Osteoblast (primary cell): ENCODE results near the gene PCDH8. TPM values are rescaled to one million over a fixed set of nuclear protein-coding genes. Genes with fewer than 3 reads are reported as not detected.

ENCODE experiments used
- DNase-seq: peaks from one replicate; pipeline ENCODE4 v3.0.0; 2011; ENCODE audit warnings: low spot score, mixed read lengths; ENCODE audit not compliant: insufficient read length; ENCODE audit errors: missing footprints
- H2AFZ ChIP-seq: 2 replicates; pipeline ENCODE4 v1.6.0; 2011; ENCODE audit warnings: mild to moderate bottlenecking, low read length
- H3K27ac ChIP-seq: 2 replicates; pipeline ENCODE4 v1.5.1; 2011; ENCODE audit warnings: mild to moderate bottlenecking, low read depth, low read length, moderate library complexity
- H3K27me3 ChIP-seq: 2 replicates; pipeline ENCODE4 v1.6.0; 2012; ENCODE audit warnings: mild to moderate bottlenecking, control low read depth, inconsistent platforms, low read length, moderate library complexity; ENCODE audit not compliant: insufficient read depth
- H3K36me3 ChIP-seq: 2 replicates; pipeline ENCODE4 v1.5.1; 2011; ENCODE audit warnings: mild to moderate bottlenecking, low read length, control low read depth, moderate library complexity; ENCODE audit not compliant: insufficient read depth
- H3K4me1 ChIP-seq: 2 replicates; pipeline ENCODE4 v1.5.1; 2011; ENCODE audit warnings: mild to moderate bottlenecking, low read length, control low read depth, moderate library complexity; ENCODE audit not compliant: insufficient read depth
- H3K4me2 ChIP-seq: 2 replicates; pipeline ENCODE4 v1.6.0; 2011; ENCODE audit warnings: mild to moderate bottlenecking, low read length; ENCODE audit not compliant: insufficient read depth
- H3K4me3 ChIP-seq: fragments of 200-600 bp; sonication (generic); 3 replicates; pipeline ENCODE4 v1.5.1; 2012; ENCODE audit warnings: mild to moderate bottlenecking, low read length, inconsistent platforms; ENCODE audit not compliant: insufficient read depth
- H3K79me2 ChIP-seq: 2 replicates; pipeline ENCODE4 v1.6.0; 2012; ENCODE audit warnings: mild to moderate bottlenecking, low read length, control low read depth, inconsistent platforms; ENCODE audit not compliant: insufficient read depth
- H3K9me3 ChIP-seq: 2 replicates; pipeline ENCODE4 v1.5.1; 2011; ENCODE audit warnings: low read depth, low read length, control low read depth
- H4K20me1 ChIP-seq: 2 replicates; pipeline ENCODE4 v1.6.0; 2012; ENCODE audit warnings: mild to moderate bottlenecking, low read length, control low read depth; ENCODE audit not compliant: insufficient read depth
- CTCF ChIP-seq: IDR thresholded peaks from 2 replicates; pipeline ENCODE4 v1.5.1; 2011; ENCODE audit warnings: mild to moderate bottlenecking, low read depth, low read length, moderate library complexity; ENCODE audit errors: extremely low read depth
- total RNA-seq: library from RNA; depleted of rRNA; stranded (reverse); fragments of >200 nt; gene quantifications from 2 replicates; pipeline ENCODE4 v1.2.3, GENCODE V29; 2012

PCDH8 gene
- total RNA-seq, 1 donor = not detected

- no peak overlapping the region for H2AFZ ChIP-seq
- no peak overlapping the region for H3K4me3 ChIP-seq
- no peak for TF ChIP-seq CTCF
- no peaks in the 10 kb centered on the region for H3K9me3 ChIP-seq
- H3K36me3 ChIP-seq = no peaks in the 10 kb centered on the region
- H3K4me2 ChIP-seq = no peak overlapping the region
- no peaks in the 10 kb centered on the region for H3K4me1 ChIP-seq
- H3K79me2 ChIP-seq = no peaks in the 10 kb centered on the region
- no peaks in the 10 kb centered on the region for H4K20me1 ChIP-seq
- no peak overlapping the region for H3K27ac ChIP-seq
- DNase-seq = no peak
- peaks cover 64% of the 10 kb centered on the region for H3K27me3 ChIP-seq
Measured at GRCh38 chr13:52847682-52848432, 583 bp downstream of the PCDH8 start.

GRCh38 chr13:52847322-52847681, 1.1 kb downstream of the PCDH8 start:
- H3K9me3 ChIP-seq = no peaks in the 10 kb centered on the region
- DNase-seq = no peak
- no peaks in the 10 kb centered on the region for H3K4me1 ChIP-seq
- no peaks in the 10 kb centered on the region for H3K79me2 ChIP-seq
- no peak overlapping the region for H3K27ac ChIP-seq
- H3K4me2 ChIP-seq = no peak overlapping the region
- no peaks in the 10 kb centered on the region for H4K20me1 ChIP-seq
- no peak for TF ChIP-seq CTCF
- H3K36me3 ChIP-seq = no peaks in the 10 kb centered on the region
- no peak overlapping the region for H3K4me3 ChIP-seq
- peaks cover 64% of the 10 kb centered on the region for H3K27me3 ChIP-seq
- no peak overlapping the region for H2AFZ ChIP-seq

- Histone ChIP-seq H3K4me2 (no peak overlapping the region), H3K9me3 (no peaks in the 10 kb centered on the region), H3K4me1 (no peaks in the 10 kb centered on the region), H3K4me3 (no peak overlapping the region), H3K27me3 (peaks cover 61% of the 10 kb centered on the region), H4K20me1 (no peaks in the 10 kb centered on the region), H3K36me3 (no peaks in the 10 kb centered on the region), H2AFZ (no peak overlapping the region), H3K27ac (no peak overlapping the region), H3K79me2 (no peaks in the 10 kb centered on the region)
- no peak for TF ChIP-seq CTCF
- DNase-seq = peak; percentile 84
Measured at GRCh38 chr13:52846567-52847321, 1.7 kb downstream of the PCDH8 start.
